Stimulated activated CD4-positive, alpha-beta T cell treated with anti-CD3 and anti-CD28 coated beads, Interleukin-1b, Interleukin-23, amount 100 ng/mL, for 4 hours (primary cell): ENCODE measurements around the gene CRTAC1.

Experiments used
- DNase-seq, 2 donors: peaks; one replicate each; pipeline ENCODE4 v3.0.0-alpha.2; 2020; ENCODE audit warnings: low read depth in 2 of 2

The CRTAC1 gene

DNA sequence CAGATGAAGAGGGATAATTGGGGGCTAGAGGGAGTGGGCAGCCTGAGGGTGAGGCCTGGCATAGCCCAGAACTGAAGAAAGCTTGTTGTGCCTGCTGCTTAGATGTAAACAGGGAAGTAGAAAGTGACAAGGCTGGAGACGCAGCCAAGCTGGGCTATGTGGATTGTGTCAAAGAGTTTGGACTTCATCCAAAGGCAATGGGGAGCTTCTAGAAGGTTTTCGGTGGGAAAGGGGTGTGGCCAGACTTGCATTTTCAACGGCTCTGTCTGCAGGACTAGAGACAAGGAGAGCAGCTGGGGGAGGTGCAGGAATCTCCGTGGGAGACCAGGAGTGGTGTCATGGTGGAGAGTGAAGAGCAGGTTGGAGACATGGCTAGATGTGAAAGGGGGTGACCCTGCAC is 132.0 kb downstream of the CRTAC1 start:
- DNase-seq, result no peak

DNA sequence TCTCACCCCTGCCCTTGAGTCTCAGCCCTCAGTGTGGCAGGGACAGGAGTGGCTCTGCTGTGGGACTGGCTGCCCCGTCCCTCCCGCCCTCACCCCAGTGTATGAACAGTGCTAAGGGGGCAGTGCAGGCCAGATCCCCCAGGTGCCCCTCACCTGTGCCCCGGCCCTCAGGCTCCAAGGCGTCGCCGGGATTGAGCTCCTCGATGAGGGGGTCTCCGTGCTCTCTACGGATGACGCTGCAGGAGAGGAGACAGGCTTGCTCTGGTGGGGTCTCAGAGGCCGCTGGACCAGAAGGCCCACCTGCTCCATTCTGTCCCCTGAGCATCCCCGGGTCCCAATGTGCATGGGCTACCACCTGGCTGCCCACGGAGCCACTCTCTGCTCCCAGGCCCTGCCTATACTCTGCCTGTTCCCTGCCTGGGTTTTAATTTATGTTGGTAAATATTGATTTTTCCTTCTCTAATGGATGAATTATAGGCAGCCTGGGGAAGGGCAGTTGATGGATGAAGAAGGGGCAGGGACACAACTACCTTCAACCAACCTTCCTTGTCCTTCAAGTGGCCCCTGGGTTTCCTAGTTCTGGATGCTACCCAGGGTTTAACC is 133.6 kb downstream of the CRTAC1 start:
- no peak for DNase-seq

DNA sequence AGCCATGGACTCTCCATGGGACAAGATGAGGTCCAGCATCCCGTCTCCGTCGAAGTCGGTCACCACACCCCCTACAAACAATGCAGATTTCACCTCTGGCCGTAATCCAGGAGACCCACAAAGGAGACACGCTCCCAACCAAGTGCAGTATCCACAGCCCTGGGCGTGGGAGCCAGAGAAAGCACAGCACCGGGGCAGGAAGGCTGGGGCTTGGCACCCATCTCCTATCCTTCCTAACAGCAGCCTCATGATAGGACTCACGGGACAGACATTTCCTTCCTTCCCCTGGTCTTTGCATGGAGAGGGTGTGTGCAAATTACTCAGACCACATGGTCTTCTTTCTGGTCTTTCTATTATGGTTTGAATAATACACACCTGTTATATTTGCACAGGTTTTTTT is 134.5 kb downstream of the CRTAC1 start:
- DNase-seq, result no peak

DNA sequence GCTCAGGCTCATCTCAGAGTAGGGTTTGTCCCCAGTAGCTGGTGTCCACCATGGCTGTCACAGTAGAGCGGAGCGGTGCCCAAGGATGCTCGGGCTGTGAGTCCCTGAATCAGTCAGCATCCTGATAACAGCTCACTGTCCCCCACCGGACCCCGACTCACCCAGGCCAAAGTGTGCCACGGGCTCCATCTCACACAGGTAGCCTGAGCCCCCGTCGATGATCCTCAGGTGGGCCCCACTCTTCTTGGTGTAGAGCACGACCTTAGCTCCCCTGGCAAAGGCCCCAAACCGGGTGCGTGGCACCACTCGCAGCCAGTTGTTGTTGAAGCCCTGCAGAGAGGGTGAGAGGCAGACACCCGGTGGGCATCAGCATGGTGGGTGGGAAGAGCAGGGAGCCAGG is 135.3 kb downstream of the CRTAC1 start:
- DNase-seq, result no peak

DNA sequence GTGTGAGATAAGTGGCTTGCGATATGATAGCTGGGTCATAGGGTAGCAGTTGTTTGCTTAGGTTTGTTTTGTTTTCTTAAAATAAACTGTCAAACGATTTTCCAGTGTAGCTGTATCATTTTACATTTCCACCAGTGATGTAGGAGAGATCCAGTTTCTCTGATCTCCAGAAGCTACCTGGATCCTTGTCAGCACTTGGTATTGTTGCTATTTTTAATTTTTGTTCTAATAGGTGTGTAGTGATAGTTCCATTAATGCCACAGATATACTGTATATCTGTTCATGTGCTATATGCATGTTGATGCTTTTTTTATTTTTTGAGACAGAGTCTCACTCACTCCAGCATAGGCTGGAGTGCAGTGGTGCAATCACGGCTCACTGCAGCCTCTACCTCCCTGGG is 136.3 kb downstream of the CRTAC1 start:
- no peak for DNase-seq

DNA sequence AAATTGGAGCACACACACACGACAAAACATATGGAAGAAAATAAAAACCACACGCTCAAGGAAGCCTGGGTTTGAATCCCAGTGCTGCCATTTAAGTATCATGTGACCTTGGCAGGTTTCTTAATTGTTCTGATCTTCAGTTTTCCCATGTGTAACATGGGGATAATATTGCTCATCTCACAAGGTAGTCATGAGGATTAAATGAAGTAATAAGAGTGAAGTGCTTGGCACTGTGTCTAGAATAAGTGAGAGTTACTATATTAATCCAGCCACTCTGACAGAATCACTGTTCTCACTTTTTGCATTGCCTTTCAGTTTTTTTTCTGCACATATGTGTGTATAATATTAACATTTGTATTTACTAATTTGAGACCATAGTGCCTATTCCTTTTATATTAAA is 137.5 kb downstream of the CRTAC1 start:
- no peak for DNase-seq

DNA sequence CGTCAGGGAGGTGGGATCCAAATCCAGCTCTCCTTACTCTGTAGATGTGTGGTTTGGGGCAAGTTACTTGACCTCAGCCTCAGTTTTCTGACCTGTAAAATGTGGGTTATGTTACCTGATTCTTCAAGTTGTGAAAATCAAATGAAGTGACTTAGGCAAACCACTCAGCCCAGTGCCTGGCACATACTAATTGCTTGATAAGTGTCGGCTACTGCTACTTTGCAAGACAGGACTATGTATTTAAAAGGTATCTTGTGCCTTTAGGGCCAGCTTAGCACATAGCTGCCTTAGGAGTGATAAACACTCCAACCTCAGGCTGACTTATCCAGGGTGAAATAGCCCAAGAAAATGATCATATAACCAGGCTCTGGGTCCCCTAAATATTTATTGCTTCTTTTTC is 137.9 kb downstream of the CRTAC1 start:
- DNase-seq, result no peak

DNA sequence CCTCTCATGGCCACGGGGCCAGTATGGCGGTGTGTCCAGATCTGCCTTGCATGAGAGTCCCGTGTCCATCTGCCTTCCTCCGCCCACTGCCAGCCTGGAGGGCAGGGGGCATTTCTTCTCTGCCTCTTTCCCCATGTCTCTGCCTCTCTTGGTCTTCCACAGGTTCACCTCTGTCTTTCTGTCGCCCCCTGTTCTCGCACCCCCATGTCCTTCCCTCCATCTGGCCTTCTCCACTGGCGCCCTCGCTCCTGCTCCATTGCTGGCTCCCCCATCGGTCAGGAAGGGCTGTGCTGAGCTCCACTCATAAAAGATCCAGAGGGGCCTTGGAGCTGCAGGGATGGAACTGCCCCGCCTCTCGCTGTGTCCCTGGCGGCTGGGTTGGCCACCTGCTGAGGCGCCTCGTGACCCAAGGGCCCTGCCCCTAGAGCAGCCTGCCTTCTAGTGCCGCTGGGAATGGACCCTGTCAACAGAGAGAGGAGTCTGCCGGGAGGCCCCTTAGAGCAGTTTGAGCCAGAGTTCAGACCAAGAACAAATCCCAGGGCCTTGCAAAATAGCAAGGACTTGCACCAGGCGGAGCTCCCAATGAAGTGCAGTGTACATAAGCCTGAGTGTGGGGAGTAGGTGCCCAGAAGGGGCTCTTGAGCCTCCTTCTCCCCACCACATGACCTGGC is 138.8 kb downstream of the CRTAC1 start:
- DNase-seq, result no peak

DNA sequence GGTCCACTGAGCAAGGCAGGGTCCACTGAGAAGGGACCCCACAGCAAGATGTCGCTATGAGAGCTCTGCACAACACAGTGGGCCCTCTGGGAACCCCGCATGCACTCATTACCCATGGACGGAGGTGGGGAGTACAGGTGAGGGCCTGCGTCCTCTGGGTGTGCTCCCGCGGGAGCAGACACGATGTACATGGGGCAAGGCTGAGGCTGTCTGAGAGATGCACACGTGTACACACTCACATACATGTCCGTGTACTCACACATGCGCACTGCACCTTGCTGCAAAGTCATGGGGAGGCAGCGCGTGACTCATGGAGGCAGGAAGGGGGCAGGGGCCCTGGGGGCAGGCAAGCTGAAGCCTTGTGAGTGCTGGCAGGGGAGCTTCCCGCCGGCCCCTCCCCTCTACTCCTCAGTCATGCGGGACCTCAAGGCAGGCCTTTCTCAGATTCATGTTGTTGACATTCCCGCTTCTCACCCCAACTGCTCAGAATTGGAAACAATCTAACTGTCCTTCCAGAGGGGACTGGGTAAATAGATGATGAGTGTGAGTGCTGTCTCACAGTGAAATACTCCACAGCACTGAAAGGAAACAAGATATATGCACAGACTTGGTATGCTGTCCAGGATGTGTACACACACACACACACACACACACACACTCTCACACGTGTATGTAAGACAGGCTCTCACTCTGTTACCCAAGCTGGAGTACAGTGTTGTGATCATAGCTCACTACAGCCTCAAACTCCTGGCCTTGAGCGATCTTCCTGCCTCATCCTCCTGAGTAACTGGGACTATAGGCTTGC is 140.8 kb downstream of the CRTAC1 start:
- no peak for DNase-seq

DNA sequence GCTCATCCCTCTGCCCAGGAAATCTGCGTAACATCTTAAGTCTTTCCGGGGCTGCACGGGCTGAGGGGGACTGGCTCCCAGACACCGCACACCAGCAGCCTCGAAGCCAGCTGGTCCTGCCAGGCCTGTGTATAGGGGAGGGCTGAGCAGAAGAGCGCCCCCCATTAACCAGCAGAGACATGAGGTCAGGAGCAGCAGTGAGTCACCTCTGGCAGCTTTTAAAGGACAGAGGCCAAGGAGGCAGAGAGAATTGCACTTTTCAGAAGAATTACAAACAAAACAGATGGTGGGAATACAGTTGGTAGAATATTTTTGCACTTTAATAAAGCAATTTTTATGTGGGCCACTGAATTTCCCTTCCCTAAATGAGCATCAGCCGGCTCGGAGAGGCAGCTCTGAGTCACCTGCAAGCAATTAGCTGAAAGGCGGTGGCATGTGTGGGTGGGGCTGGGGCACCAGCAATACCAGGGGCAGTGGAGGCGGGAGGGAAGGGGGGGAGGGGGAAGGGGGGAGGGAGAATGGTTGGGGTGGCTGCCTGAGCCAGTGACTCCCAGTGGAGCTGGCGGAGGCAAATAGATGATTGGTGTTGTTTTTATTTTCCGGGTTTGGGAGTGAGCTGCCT is 141.7 kb downstream of the CRTAC1 start:
- no peak for DNase-seq

DNA sequence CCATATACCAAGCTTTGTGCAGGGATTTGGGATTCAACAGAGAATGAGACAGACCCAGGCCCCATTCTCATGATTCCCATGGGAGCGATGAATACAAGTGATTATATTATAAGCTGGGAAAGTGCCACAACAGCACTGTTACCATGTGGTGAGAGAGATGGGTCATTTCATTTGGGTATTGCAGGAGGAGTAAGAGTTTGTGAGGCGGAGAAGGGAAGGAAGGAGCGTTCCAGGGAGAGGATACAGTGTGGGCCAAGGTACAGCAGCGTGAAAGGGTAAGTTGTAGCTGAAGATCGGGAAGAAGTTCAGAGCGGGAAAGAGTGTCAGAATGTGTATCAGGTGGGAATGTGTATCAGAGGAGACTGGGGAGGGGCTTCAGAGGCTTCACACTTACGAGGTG is 142.3 kb downstream of the CRTAC1 start:
- no peak for DNase-seq

DNA sequence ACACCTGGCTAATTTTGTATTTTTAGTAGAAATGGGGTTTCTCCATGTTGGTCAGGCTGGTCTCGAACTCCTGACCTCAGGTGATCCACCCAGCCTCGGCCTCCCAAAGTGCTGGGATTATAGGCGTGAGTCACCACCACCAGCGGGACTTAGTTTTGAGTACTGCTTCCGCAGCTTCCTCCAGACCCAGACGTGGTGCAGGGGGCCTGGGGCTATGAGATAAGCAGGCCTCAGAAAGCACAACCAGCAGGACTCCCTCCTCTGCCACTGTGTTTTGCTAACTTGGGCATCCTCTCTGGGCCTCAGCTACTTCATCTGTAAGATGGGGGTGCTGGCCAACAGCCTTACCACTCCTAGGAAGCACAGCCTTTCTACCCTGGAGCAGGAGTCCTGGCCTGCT is 143.0 kb downstream of the CRTAC1 start:
- DNase-seq, result no peak

DNA sequence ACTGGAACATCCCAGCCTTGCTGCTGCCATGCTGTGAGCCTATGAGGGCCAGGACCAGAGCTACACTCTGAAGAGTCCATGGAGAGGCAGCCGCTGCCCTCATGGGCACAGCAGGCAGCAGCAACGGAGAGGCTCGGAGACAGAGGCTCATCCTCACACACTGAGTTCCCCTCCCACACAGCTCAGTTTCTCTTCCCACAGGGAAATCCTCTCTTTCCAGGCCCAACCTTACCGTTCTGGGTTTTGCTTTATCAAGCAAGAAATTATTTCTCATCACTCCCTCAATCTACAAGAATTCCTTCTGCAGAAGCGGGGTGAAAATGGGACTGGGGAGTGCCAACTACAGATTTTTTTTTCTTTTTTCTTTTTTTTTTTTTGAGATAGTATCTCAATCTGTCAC is 144.1 kb downstream of the CRTAC1 start:
- no peak for DNase-seq

DNA sequence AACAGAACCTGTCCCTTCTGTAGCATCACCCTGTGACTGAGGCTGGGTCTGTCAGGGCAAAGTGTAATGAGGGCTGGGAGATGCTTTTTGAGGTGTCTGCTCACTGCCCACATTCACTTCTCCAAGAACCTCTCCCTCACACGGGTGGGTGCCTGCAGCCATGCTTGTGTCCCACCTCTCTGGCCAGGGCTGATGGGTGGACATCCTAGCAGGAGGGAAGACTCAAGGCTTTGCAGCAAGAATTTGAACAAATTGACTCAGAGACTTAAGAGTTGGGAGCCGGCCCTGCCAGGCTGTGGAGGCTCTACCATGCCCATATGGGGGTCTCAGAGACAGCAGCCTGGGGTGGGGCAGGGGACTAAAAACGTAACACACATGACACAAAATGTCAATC is 147.3 kb downstream of the CRTAC1 start:
- no peak for DNase-seq

DNA sequence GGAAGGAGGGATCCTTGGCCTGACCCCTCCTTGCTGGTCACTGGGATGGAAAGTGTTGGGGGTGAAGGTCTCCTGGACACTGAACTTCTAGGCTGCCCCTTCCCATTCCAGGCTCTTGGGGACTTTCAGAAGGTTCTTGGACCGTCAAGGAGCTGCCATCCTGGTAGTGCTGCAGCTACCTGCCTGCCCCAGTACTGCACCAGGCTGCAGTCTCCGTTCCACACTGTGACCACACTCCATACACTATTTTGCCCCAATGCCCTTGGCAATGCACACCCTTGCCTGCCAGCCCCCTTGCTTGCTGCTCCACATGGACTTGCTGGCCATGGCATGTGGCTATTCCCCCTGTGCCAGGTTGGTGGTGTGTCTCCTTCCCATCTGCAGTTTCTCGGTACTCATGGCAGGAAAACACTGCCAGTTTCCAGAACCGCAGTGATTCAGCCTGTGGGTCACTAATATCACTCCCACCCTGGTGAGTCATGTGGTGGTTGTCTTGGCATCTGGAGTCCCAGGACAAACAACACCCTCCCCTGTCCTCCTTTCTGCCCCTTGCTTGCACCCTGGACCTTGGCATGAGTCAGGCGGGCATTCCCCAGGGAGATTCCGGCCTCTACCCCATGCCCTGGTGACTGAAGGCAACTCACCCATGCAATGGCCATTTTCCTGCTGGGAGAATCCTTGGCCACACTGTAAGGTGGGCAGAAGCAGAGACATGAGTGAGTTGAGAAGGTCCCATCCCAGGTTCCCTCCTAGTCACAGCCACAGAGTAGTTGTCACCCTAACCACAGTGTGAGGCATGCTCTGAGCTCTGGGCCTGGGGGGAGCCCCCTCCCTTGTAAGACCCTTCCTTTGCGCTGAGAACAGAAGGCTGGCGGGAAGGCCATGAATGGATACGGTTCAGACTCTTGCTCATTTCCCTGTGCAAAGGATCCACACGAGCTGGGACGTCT is 148.0 kb downstream of the CRTAC1 start:
- DNase-seq, result no peak

DNA sequence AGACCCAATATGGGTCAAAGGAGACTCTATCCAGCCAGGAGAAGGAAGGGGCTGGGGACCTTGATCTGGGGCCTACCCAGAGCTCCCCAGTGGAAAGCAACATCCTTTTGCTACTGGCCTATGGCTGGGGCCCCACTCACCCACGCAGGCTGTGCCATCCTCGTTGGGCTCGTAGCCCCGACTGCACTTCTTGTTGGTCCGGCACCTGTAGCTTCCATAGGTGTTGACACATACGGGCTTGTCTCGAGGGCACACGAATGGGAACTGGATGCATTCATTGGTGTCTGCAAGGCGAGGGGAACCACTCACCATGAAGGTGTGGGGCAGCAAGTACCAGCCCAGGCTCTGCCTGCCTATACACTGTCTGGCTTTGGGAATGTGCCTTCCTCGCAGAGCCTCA is 150.3 kb downstream of the CRTAC1 start:
- DNase-seq, result no peak

DNA sequence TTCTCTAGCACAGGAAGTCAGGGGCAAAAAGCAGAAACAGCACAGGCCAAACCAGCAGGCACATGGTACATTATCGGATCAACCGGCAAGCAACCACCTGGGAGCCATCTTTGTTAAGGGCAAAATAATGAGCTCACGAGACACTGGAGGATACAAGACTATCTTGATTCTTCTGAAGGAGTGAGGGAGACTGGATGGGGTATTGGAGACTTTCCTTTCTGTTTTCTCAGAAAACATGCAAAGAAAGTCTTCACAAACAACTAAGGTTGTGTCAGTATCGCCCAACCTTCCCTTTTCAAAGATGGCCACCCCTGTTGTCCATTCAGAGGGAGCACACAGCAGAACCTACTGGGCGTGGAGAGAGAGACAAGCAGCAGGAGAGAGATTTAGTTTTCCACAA is 151.2 kb downstream of the CRTAC1 start:
- no peak for DNase-seq

DNA sequence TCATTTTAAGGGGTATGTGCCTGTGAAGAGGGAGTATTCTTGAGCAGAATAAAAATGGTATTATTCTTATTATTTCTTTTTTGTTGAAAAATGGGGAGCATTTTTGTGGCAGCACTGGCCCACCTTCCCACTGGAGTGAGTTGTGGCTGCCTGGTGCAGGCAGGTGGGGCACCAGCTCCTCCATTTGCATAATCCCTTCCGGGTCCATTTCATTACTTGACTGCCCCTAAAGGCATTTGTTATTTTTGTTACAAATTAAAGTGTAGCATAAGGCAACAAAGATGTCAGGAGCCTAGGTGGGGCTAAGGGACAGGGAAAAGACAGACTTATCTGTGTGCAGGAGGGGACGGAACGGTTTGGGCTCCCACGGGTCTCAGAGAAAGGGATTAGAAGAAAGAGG is 154.0 kb downstream of the CRTAC1 start:
- no peak for DNase-seq

DNA sequence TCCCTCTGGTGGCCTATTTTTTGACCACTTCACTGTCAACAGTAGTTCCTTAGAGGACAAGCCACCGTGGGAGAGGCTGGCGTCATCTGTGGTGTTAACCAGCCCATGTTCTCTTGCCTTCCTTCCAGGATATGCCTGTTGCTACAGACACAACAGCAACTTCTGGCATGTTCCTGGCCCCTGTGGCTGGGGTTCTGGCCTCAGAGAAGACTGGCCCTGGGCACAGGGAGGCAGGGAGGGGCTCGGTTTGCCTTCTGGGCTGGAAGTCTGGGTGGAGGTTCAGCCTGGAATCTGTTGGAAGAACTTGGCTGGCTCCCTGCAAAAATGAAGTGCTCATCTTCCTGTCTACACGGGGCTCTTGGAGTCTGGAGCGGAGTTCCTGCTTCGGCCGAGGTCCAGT is 155.0 kb downstream of the CRTAC1 start:
- DNase-seq, result no peak

DNA sequence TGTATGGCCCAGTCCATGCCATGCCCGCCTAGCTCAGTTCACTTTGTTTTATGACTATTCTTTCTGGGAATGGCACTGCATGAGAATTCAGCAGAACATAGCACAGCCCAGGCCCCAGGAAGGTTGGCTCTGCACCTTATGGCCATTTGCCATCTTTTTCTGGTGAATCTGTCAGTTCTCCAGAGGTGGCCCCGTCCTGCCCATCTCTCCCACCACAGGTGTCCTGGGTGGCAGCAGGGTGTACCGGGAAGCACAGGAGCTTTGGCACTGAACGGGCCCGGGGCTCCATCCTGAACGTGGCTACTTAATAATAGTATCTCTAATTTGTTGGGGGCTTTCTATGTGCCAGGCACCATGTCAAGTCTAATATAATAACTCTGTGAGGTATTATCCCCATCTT is 156.1 kb downstream of the CRTAC1 start:
- no peak for DNase-seq

DNA sequence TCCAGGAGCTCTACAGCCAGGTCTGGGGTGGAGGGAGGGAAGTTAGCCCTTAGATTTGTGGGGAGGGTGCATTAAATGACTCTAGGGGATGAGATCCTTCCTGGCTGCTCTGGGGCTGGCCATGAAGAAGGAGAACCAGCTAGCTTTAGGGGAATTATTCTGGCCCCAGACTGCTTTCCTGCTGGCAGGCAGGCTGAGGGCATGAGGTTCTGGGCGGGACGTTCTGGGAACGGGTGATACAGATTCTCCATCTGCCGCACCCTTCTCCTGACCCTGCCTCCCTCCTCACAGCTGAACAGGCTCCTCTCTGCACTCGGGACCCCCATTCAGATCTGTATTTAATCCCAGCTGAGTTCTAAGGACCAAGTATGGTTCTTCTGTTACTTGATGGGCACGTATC is 156.9 kb downstream of the CRTAC1 start:
- DNase-seq, result no peak

DNA sequence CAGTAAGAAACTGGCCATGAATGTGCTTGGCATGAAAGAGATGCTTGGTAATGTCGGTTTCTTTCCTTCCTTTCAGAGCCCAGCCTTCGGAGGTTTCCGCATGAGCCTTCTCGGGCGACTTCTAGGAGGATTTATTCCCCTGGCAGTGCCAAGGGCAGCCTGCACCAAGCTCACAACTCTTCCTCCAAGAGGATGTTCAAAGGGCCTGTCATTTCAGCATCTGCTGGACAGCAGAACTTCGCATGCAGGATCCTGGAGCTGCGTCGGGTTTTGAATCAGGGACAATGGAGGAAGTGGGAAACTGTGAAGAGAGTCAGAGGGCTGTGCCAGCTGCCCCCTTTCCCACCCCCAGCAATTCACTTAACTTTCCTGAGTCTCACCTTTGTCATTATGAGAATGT is 159.4 kb downstream of the CRTAC1 start:
- no peak for DNase-seq
